HL-60 (cell line): ENCODE results near the gene CHD9.

Experiments used
- DNase-seq, 2 experiments: peaks; one replicate each; pipeline ENCODE4 v3.0.0-alpha.2; 2010 to 2020; ENCODE audit warnings: low read depth in 1 of 2, low spot score in 1 of 2
- H3K27ac ChIP-seq: fragments of 250-450 bp; sonication (Bioruptor Pico); replicated peaks from 2 replicates; pipeline ENCODE4 v1.5.1; 2020; ENCODE audit warnings: mild to moderate bottlenecking, moderate library complexity
- H3K27me3 ChIP-seq: fragments of 250-450 bp; sonication (Bioruptor Pico); 2 replicates; pipeline ENCODE4 v1.5.1; 2021; ENCODE audit warnings: mild to moderate bottlenecking, moderate library complexity; ENCODE audit not compliant: insufficient read depth, poor library complexity, severe bottlenecking
- H3K4me3 ChIP-seq: replicated peaks from 2 replicates; pipeline ENCODE4 v1.5.1; 2011; ENCODE audit warnings: mild to moderate bottlenecking, control low read depth, low read length; ENCODE audit not compliant: insufficient read depth
- CTCF ChIP-seq: IDR thresholded peaks from one replicate; pipeline ENCODE4 v1.5.1; 2011; ENCODE audit warnings: low read length, control low read depth, inconsistent platforms; ENCODE audit not compliant: insufficient read depth
- GABPA ChIP-seq: IDR thresholded peaks from 2 replicates; pipeline ENCODE4 v1.6.1; 2012; ENCODE audit warnings: low read depth
- POLR2AphosphoS5 ChIP-seq: IDR thresholded peaks from 2 replicates; pipeline ENCODE4 v1.6.1; 2012; ENCODE audit warnings: low read depth
- REST ChIP-seq: IDR thresholded peaks from 2 replicates; pipeline ENCODE4 v1.6.1; 2012; ENCODE audit warnings: low read depth; ENCODE audit not compliant: insufficient replicate concordance
- SPI1 ChIP-seq: IDR thresholded peaks from 2 replicates; pipeline ENCODE4 v1.6.1; 2012; ENCODE audit warnings: low read depth, mild to moderate bottlenecking, borderline replicate concordance

The CHD9 gene

GRCh38 chr16:53084141-53084541 lies 29.4 kb downstream of the CHD9 start:
- TF ChIP-seq REST, result no peak
- no peak for TF ChIP-seq SPI1
- TF ChIP-seq GABPA, result no peak
- no peak for TF ChIP-seq POLR2AphosphoS5
- no peak for TF ChIP-seq CTCF
- no peak overlapping the region for H3K27ac ChIP-seq
- no peak overlapping the region for H3K4me3 ChIP-seq
- H3K27me3 ChIP-seq, result no peaks in the 10 kb centered on the region
- DNase-seq, result no peak

- no peak for DNase-seq
- Histone ChIP-seq H3K27ac (no peak overlapping the region), H3K4me3 (no peak overlapping the region), H3K27me3 (no peaks in the 10 kb centered on the region)
- TF ChIP-seq REST, result no peak
- no peak for TF ChIP-seq CTCF
- TF ChIP-seq POLR2AphosphoS5, result no peak
- TF ChIP-seq SPI1, result no peak
- TF ChIP-seq GABPA, result no peak
These were observed 30.0 kb downstream of the CHD9 start for GRCh38 chr16:53084746-53085334.

GRCh38 chr16:53085369-53085843 lies 30.6 kb downstream of the CHD9 start:
- Histone ChIP-seq H3K27ac (no peak overlapping the region), H3K4me3 (no peak overlapping the region), H3K27me3 (no peaks in the 10 kb centered on the region)
- DNase-seq, result no peak
- no peak for TF ChIP-seq POLR2AphosphoS5
- TF ChIP-seq CTCF, result no peak
- no peak for TF ChIP-seq GABPA
- no peak for TF ChIP-seq REST
